K562 (cell line): ENCODE measurements around the gene NQO2. TPM values are rescaled to one million over a fixed set of nuclear protein-coding genes. Genes with fewer than 3 reads are reported as not detected.

Experiments used
- CBFB ChIP-seq: sonication (generic); formaldehyde crosslinking; IDR thresholded peaks from 2 replicates; pipeline ENCODE4 v1.4.0; 2020; ENCODE audit warnings: mild to moderate bottlenecking, missing genetic modification reagents
- DPF2 ChIP-seq: fragments of 450-650 bp; IDR thresholded peaks from 2 replicates; pipeline ENCODE4 v1.6.1; 2016
- FOS ChIP-seq: IDR thresholded peaks from 3 replicates; pipeline ENCODE4 v1.6.1; 2011; ENCODE audit not compliant: insufficient read length; ENCODE audit errors: extremely low read depth
- KAT7 ChIP-seq: sonication (generic); formaldehyde crosslinking; IDR thresholded peaks from 2 replicates; pipeline ENCODE4 v1.8.0; 2022; ENCODE audit warnings: missing genetic modification reagents, mild to moderate bottlenecking, borderline replicate concordance
- MAFK ChIP-seq: IDR thresholded peaks from 2 replicates; pipeline ENCODE4 v1.6.1; 2011; ENCODE audit warnings: low read length, improper control_type of control experiment
- NFATC3 ChIP-seq: fragments of 450-650 bp; IDR thresholded peaks from 2 replicates; pipeline ENCODE4 v1.6.1; 2017; ENCODE audit warnings: mild to moderate bottlenecking
- NR2C2 ChIP-seq, 2 experiments: fragments of 200-800 bp in 1 of 2; sonication (Bioruptor generic) in 1 of 2; sonication (generic) in 1 of 2; formaldehyde crosslinking in 1 of 2; IDR thresholded peaks; 2 replicates each; pipeline versions ENCODE4 v1.6.1 to v1.8.0; 2016 to 2022; ENCODE audit warnings: mild to moderate bottlenecking in 1 of 2, missing compliant biosample characterization in 1 of 2, missing genetic modification characterization in 1 of 2, missing genetic modification reagents in 1 of 2
- RBM22 ChIP-seq: fragments of 200-400 bp; formaldehyde crosslinking; IDR thresholded peaks from 2 replicates; pipeline ENCODE4 v1.6.1; 2018; ENCODE audit warnings: low read length, low read depth; ENCODE audit not compliant: poor library complexity, severe bottlenecking
- SRSF9 ChIP-seq: fragments of 200-400 bp; formaldehyde crosslinking; IDR thresholded peaks from 2 replicates; pipeline ENCODE4 v1.6.1; 2017; ENCODE audit warnings: low read depth, low read length, borderline replicate concordance
- XRCC4 ChIP-seq: IDR thresholded peaks from one replicate; pipeline ENCODE4 v1.6.1; 2011; ENCODE audit not compliant: insufficient read depth, insufficient read length; ENCODE audit errors: extremely low read depth
- ZBTB7A ChIP-seq: IDR thresholded peaks from 2 replicates; pipeline ENCODE4 v1.6.1; 2011; ENCODE audit warnings: low read depth, mild to moderate bottlenecking, low read length, moderate library complexity, borderline replicate concordance; ENCODE audit not compliant: control insufficient read depth
- ZFPM2 ChIP-seq: fragments of 250-450 bp; sonication (Bioruptor Pico); IDR thresholded peaks from 2 replicates; pipeline ENCODE4 v1.5.1; 2022; ENCODE audit warnings: mild to moderate bottlenecking
- ZNF165 ChIP-seq: fragments of 250-450 bp; sonication (Bioruptor Pico); IDR thresholded peaks from 2 replicates; pipeline ENCODE4 v1.4.0; 2020; ENCODE audit warnings: borderline replicate concordance
- ZNF175 ChIP-seq: fragments of 200-800 bp; sonication (Bioruptor generic); IDR thresholded peaks from 2 replicates; pipeline ENCODE4 v1.6.1; 2016; ENCODE audit warnings: low read depth, mild to moderate bottlenecking, missing genetic modification characterization, missing compliant biosample characterization
- ZNF184 ChIP-seq: sonication (generic); formaldehyde crosslinking; IDR thresholded peaks from 2 replicates; pipeline ENCODE4 v1.5.0; 2020; ENCODE audit warnings: missing genetic modification reagents
- ZNF23 ChIP-seq: fragments of 250-450 bp; sonication (Bioruptor Pico); IDR thresholded peaks from 2 replicates; pipeline ENCODE4 v1.4.0; 2020; ENCODE audit warnings: mild to moderate bottlenecking
- ZNF24 ChIP-seq: fragments of 450-650 bp; IDR thresholded peaks from 2 replicates; pipeline ENCODE4 v1.6.1; 2016
- ZNF274 ChIP-seq: IDR thresholded peaks from 2 replicates; pipeline ENCODE4 v1.6.1; 2011; ENCODE audit warnings: low read depth, mild to moderate bottlenecking, low read length, moderate library complexity, borderline replicate concordance
- polyA plus RNA-seq, 8 experiments: library from polyadenylated mRNA; depleted of rRNA in 4 of 8; stranded (reverse) in 5 of 8; unstranded in 3 of 8; fragments of >200 nt; fragmentation: Nextera tagmentation in 2 of 8; fragmentation: Illumina TruSeq in 1 of 8; extraction: Ambion mirVana in 2 of 8; extraction: Trizol in 1 of 8; gene quantifications; 2 replicates each; pipeline versions ENCODE4 v1.2.1 to v1.2.3, GENCODE V29; 2011 to 2014; ENCODE audit warnings: inconsistent platforms in 1 of 8, missing spikeins in 1 of 8
- total RNA-seq, 7 experiments: library from RNA; depleted of rRNA in 6 of 7; stranded (reverse); fragments of >200 nt in 6 of 7; fragmentation: Illumina TruSeq in 2 of 7; extraction: Trizol in 2 of 7; gene quantifications; 2 replicates each; pipeline versions ENCODE4 v1.2.1 to v1.2.3, GENCODE V29; 2011 to 2021; ENCODE audit warnings: low replicate concordance in 1 of 7
- TF ChIP-seq, protein P1 (sequence below): IDR thresholded peaks from 3 replicates; pipeline ENCODE4 v1.6.1; 2011; ENCODE audit warnings: borderline replicate concordance, mild to moderate bottlenecking; ENCODE audit not compliant: insufficient read length, insufficient read depth
- TF ChIP-seq, protein P2 (sequence below): sonication (generic); formaldehyde crosslinking; IDR thresholded peaks from 2 replicates; pipeline ENCODE4 v1.9.0; 2022; ENCODE audit warnings: mild to moderate bottlenecking, missing genetic modification reagents
- TF ChIP-seq, protein P3 (sequence below): fragments of 250-450 bp; sonication (Bioruptor Pico); IDR thresholded peaks from 2 replicates; pipeline ENCODE4 v1.8.0; 2022; ENCODE audit warnings: moderate library complexity, mild to moderate bottlenecking, inconsistent platforms
- TF ChIP-seq, protein P4 (sequence below): fragments of 250-450 bp; sonication (Bioruptor Pico); IDR thresholded peaks from 2 replicates; pipeline ENCODE4 v1.4.0; 2020; ENCODE audit warnings: mild to moderate bottlenecking, moderate library complexity
- TF ChIP-seq, protein P5 (sequence below): fragments of 450-650 bp; formaldehyde crosslinking; IDR thresholded peaks from 2 replicates; pipeline ENCODE4 v1.4.0; 2020; ENCODE audit warnings: mild to moderate bottlenecking, mixed read lengths

The NQO2 gene
- total and polyA plus RNA-seq, 9 of the 15 experiments (the other 6 are each of a cell fraction or from before 2014, with no cell fraction given): 54.6 to 214 (median 116) TPM

DNA sequence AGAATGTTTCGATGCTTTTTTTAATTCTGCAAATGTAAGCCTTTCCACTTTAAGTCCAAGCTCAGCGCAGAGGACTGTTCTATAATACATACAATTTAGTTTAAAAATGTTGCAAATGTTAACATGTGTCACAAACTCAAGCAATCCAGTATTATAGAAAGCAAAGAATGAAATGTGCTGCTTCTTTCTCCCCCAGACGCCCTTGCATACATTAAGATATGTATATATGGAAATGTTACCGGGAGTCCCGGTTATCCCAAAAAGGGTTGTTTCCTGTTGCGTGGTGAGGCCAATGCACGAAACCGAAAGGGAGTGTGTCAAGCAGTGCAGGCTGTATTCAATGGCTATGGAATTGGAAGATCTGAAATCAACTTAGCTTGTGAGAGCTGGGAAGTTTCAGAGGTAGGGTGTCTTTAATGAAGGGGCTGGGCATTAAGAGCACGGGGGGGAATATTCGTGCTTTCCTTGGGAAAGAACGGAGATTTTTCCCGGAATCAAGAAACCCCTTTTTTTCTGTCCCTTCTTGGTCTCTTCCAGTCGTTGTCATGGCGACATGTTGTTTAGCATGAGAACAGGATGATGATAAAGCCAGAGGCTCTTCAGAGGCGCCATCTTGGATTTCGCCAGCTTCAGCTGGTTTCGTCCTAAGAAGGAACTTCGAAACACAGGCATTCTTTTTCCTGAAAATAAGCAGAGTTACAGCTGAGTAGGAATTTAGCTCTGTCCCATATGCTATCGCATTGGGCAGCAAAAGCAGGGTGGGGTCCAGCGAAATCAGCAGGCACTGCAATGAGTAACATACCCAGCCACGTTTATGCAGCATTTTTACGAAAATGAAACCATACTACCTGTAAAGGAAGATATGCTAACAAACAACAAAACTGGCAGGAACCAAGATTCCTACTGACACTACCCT, 10.1 kb upstream of the NQO2 start (continued):
- TF ChIP-seq RBM22 (no peak), ZNF274 (no peak), XRCC4 (no peak), ZNF175 (CRISPR knock-in tag) (no peak), ZBTB7A (no peak), ZFPM2 (CRISPR knock-in tag) (no peak), NFATC3 (0 out of 2 replicates have a peak, but pooled peaks have one; percentile 70), DPF2 (no peak; the same call in 1 of the 2 replicates), MAFK (no peak), FOS (no peak), NR2C2 (CRISPR knock-in tag; IDR thresholded peaks at IDR 0.05) (no peak), NR2C2 (tag; IDR thresholded peaks at IDR 0.05) (no peak), ZNF165 (CRISPR knock-in tag) (no peak), ZNF23 (no peak), ZNF184 (no peak), SRSF9 (no peak), CBFB (CRISPR knock-in tag) (no peak), KAT7 (CRISPR knock-in tag) (peak; percentile 76; the same call in 1 of the 2 replicates), ZNF24 (no peak; the same call in 1 of the 2 replicates)
- TF ChIP-seq, protein P1, sequence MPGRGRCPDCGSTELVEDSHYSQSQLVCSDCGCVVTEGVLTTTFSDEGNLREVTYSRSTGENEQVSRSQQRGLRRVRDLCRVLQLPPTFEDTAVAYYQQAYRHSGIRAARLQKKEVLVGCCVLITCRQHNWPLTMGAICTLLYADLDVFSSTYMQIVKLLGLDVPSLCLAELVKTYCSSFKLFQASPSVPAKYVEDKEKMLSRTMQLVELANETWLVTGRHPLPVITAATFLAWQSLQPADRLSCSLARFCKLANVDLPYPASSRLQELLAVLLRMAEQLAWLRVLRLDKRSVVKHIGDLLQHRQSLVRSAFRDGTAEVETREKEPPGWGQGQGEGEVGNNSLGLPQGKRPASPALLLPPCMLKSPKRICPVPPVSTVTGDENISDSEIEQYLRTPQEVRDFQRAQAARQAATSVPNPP: no peak
- TF ChIP-seq, protein P2, sequence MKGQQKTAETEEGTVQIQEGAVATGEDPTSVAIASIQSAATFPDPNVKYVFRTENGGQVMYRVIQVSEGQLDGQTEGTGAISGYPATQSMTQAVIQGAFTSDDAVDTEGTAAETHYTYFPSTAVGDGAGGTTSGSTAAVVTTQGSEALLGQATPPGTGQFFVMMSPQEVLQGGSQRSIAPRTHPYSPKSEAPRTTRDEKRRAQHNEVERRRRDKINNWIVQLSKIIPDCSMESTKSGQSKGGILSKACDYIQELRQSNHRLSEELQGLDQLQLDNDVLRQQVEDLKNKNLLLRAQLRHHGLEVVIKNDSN: no peak
- TF ChIP-seq, protein P3, sequence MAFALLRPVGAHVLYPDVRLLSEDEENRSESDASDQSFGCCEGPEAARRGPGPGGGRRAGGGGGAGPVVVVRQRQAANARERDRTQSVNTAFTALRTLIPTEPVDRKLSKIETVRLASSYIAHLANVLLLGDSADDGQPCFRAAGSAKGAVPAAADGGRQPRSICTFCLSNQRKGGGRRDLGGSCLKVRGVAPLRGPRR (CRISPR knock-in tag): no peak
- TF ChIP-seq, protein P4, sequence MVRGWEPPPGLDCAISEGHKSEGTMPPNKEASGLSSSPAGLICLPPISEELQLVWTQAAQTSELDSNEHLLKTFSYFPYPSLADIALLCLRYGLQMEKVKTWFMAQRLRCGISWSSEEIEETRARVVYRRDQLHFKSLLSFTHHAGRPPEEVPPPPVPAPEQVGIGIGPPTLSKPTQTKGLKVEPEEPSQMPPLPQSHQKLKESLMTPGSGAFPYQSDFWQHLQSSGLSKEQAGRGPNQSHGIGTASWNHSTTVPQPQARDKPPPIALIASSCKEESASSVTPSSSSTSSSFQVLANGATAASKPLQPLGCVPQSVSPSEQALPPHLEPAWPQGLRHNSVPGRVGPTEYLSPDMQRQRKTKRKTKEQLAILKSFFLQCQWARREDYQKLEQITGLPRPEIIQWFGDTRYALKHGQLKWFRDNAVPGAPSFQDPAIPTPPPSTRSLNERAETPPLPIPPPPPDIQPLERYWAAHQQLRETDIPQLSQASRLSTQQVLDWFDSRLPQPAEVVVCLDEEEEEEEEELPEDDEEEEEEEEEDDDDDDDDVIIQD (CRISPR knock-in tag): no peak
- TF ChIP-seq, protein P5, sequence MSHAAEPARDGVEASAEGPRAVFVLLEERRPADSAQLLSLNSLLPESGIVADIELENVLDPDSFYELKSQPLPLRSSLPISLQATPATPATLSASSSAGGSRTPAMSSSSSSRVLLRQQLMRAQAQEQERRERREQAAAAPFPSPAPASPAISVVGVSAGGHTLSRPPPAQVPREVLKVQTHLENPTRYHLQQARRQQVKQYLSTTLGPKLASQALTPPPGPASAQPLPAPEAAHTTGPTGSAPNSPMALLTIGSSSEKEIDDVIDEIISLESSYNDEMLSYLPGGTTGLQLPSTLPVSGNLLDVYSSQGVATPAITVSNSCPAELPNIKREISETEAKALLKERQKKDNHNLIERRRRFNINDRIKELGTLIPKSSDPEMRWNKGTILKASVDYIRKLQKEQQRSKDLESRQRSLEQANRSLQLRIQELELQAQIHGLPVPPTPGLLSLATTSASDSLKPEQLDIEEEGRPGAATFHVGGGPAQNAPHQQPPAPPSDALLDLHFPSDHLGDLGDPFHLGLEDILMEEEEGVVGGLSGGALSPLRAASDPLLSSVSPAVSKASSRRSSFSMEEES (CRISPR knock-in tag): no peak
